ENCODE measurements around the gene RAB22A.

Gene RAB22A

GRCh38 chr20:58360936-58361335, 51.4 kb downstream of the RAB22A start:
- H3K36me3 ChIP-seq, result peaks cover 75% of the 10 kb centered on the region
- H3K27ac ChIP-seq, result no peak overlapping the region
- TF ChIP-seq CTCF (IDR thresholded peaks at IDR 0.05), result no peak
- H3K4me1 ChIP-seq (ENCODE audit: control insufficient read depth in 1 of 2, insufficient read depth in 1 of 2, low read depth in 1 of 2, low read length in 1 of 2), result no peaks in the 10 kb centered on the region
- H3K27me3 ChIP-seq, result no peaks in the 10 kb centered on the region
- H3K9me3 ChIP-seq, result no peaks in the 10 kb centered on the region
- no peak overlapping the region for H3K4me3 ChIP-seq (ENCODE audit: low read depth in 1 of 2, low read length in 1 of 2)

GRCh38 chr20:58361481-58362205, 52.1 kb downstream of the RAB22A start:
- Histone ChIP-seq H3K27me3 (no peaks in the 10 kb centered on the region), H3K4me1 (ENCODE audit: control insufficient read depth in 1 of 2, insufficient read depth in 1 of 2, low read depth in 1 of 2, low read length in 1 of 2) (no peaks in the 10 kb centered on the region)
- TF ChIP-seq CTCF (IDR thresholded peaks at IDR 0.05), result no peak

GRCh38 chr20:58362206-58362516, 52.6 kb downstream of the RAB22A start:
- Histone ChIP-seq H3K27ac (no peak overlapping the region), H3K27me3 (no peaks in the 10 kb centered on the region), H3K4me1 (ENCODE audit: control insufficient read depth in 1 of 2, insufficient read depth in 1 of 2, low read depth in 1 of 2, low read length in 1 of 2) (no peaks in the 10 kb centered on the region), H3K36me3 (peaks cover 62% of the 10 kb centered on the region), H3K4me3 (ENCODE audit: low read depth in 1 of 2, low read length in 1 of 2) (no peak overlapping the region), H3K9me3 (no peaks in the 10 kb centered on the region)
- TF ChIP-seq CTCF (IDR thresholded peaks at IDR 0.05), result no peak

More at GRCh38 chr20:58361481-58362205, 52.1 kb downstream of the RAB22A start:
- peaks cover 68% of the 10 kb centered on the region for H3K36me3 ChIP-seq
- H3K4me3 ChIP-seq (ENCODE audit: low read depth in 1 of 2, low read length in 1 of 2), result no peak overlapping the region
- H3K9me3 ChIP-seq, result no peaks in the 10 kb centered on the region
- H3K27ac ChIP-seq, result no peak overlapping the region

- H3K4me3 ChIP-seq (ENCODE audit: low read depth in 1 of 2, low read length in 1 of 2), result no peak overlapping the region
- H3K36me3 ChIP-seq, result peaks cover 55% of the 10 kb centered on the region
- no peaks in the 10 kb centered on the region for H3K9me3 ChIP-seq
- no peak for TF ChIP-seq CTCF (IDR thresholded peaks at IDR 0.05)
- no peaks in the 10 kb centered on the region for H3K4me1 ChIP-seq (ENCODE audit: control insufficient read depth in 1 of 2, insufficient read depth in 1 of 2, low read depth in 1 of 2, low read length in 1 of 2)
- H3K27ac ChIP-seq, result no peak overlapping the region
- H3K27me3 ChIP-seq, result no peaks in the 10 kb centered on the region
Observed at GRCh38 chr20:58362970-58363369, 53.5 kb downstream of the RAB22A start.

- H3K36me3 ChIP-seq, result peaks cover 24% of the 10 kb centered on the region
- no peak overlapping the region for H3K4me3 ChIP-seq (ENCODE audit: low read depth in 1 of 2, low read length in 1 of 2)
- H3K27ac ChIP-seq, result no peak overlapping the region
- no peaks in the 10 kb centered on the region for H3K27me3 ChIP-seq
- TF ChIP-seq CTCF (IDR thresholded peaks at IDR 0.05), result no peak
- no peaks in the 10 kb centered on the region for H3K4me1 ChIP-seq (ENCODE audit: control insufficient read depth in 1 of 2, insufficient read depth in 1 of 2, low read depth in 1 of 2, low read length in 1 of 2)
- no peaks in the 10 kb centered on the region for H3K9me3 ChIP-seq
Observed at GRCh38 chr20:58366866-58367265, 57.4 kb downstream of the RAB22A start.
